H9 (cell line): ENCODE measurements around the gene QSOX1. TPM values are rescaled to one million over a fixed set of nuclear protein-coding genes. Genes with fewer than 3 reads are reported as not detected.

ENCODE experiments used
- DNase-seq: peaks from one replicate; pipeline ENCODE4 v3.0.0-alpha.2; 2017
- H2AFZ ChIP-seq: one replicate; pipeline ENCODE4 v1.6.1; 2013; ENCODE audit warnings: mild to moderate bottlenecking, low read length, control low read depth, moderate library complexity
- H2AK5ac ChIP-seq: 2 replicates; pipeline ENCODE4 v1.6.1; 2013; ENCODE audit warnings: low read length, control low read depth, mixed read lengths; ENCODE audit not compliant: insufficient read length
- H2BK120ac ChIP-seq: one replicate; pipeline ENCODE4 v1.6.1; 2013; ENCODE audit warnings: low read depth, mild to moderate bottlenecking, low read length, control low read depth, inconsistent platforms; ENCODE audit not compliant: poor library complexity, severe bottlenecking
- H2BK12ac ChIP-seq: 2 replicates; pipeline ENCODE4 v1.6.1; 2013; ENCODE audit warnings: low read length, control low read depth, mixed read lengths, low read depth; ENCODE audit not compliant: insufficient read length
- H2BK15ac ChIP-seq: 2 replicates; pipeline ENCODE4 v1.6.1; 2013; ENCODE audit warnings: low read depth, low read length, control low read depth
- H2BK20ac ChIP-seq: one replicate; pipeline ENCODE4 v1.6.1; 2013; ENCODE audit warnings: low read depth, mild to moderate bottlenecking, low read length, control low read depth, inconsistent platforms; ENCODE audit not compliant: poor library complexity, severe bottlenecking
- H2BK5ac ChIP-seq: 2 replicates; pipeline ENCODE4 v1.6.1; 2013; ENCODE audit warnings: low read length, control low read depth, mixed read lengths; ENCODE audit not compliant: insufficient read length
- H3K14ac ChIP-seq: 2 replicates; pipeline ENCODE4 v1.6.1; 2013; ENCODE audit warnings: low read length, control low read depth; ENCODE audit not compliant: insufficient read depth
- H3K18ac ChIP-seq: 2 replicates; pipeline ENCODE4 v1.6.1; 2013; ENCODE audit warnings: low read depth, mild to moderate bottlenecking, mixed read lengths, low read length, control low read depth; ENCODE audit not compliant: insufficient read length
- H3K23ac ChIP-seq: 2 replicates; pipeline ENCODE4 v1.6.1; 2013; ENCODE audit warnings: low read length, control low read depth, mixed read lengths, low read depth; ENCODE audit not compliant: insufficient read length
- H3K23me2 ChIP-seq: 2 replicates; pipeline ENCODE4 v1.6.1; 2013; ENCODE audit warnings: low read depth, mild to moderate bottlenecking, mixed read lengths, low read length, control low read depth; ENCODE audit not compliant: insufficient read length, poor library complexity, severe bottlenecking
- H3K27ac ChIP-seq: 2 replicates; pipeline ENCODE4 v1.5.1; 2013; ENCODE audit warnings: low read length, control low read depth, mixed read lengths, low read depth; ENCODE audit not compliant: insufficient read length
- H3K27me3 ChIP-seq: 2 replicates; pipeline ENCODE4 v1.6.1; 2013; ENCODE audit warnings: low read length, control low read depth, inconsistent platforms; ENCODE audit not compliant: insufficient read depth
- H3K4ac ChIP-seq: 2 replicates; pipeline ENCODE4 v1.6.1; 2013; ENCODE audit warnings: low read depth, mild to moderate bottlenecking, control low read depth, inconsistent platforms, low read length, moderate library complexity
- H3K4me1 ChIP-seq: 2 replicates; pipeline ENCODE4 v1.6.1; 2013; ENCODE audit warnings: low read length, control low read depth, inconsistent platforms; ENCODE audit not compliant: insufficient read depth
- H3K4me2 ChIP-seq: 2 replicates; pipeline ENCODE4 v1.6.1; 2013; ENCODE audit warnings: low read length, control low read depth, mixed read lengths; ENCODE audit not compliant: insufficient read length, insufficient read depth
- H3K56ac ChIP-seq: 2 replicates; pipeline ENCODE4 v1.6.1; 2013; ENCODE audit warnings: low read depth, mild to moderate bottlenecking, mixed read lengths, low read length, control low read depth; ENCODE audit not compliant: insufficient read length
- H3K79me1 ChIP-seq: 2 replicates; pipeline ENCODE4 v1.6.1; 2013; ENCODE audit warnings: low read depth, mild to moderate bottlenecking, moderate library complexity, low read length, control low read depth, inconsistent platforms; ENCODE audit not compliant: insufficient read depth, poor library complexity, severe bottlenecking
- H3K79me2 ChIP-seq: 2 replicates; pipeline ENCODE4 v1.6.1; 2013; ENCODE audit warnings: low read length, control low read depth, inconsistent platforms; ENCODE audit not compliant: insufficient read depth
- H3K9ac ChIP-seq: 2 replicates; pipeline ENCODE4 v1.6.1; 2013; ENCODE audit warnings: low read length, control low read depth, mixed read lengths; ENCODE audit not compliant: insufficient read length; ENCODE audit errors: extremely low read depth
- H3K9me3 ChIP-seq: one replicate; pipeline ENCODE4 v1.6.1; 2013; ENCODE audit warnings: low read depth, low read length, inconsistent platforms; ENCODE audit not compliant: control insufficient read depth
- H3T11ph ChIP-seq: one replicate; pipeline ENCODE4 v1.6.1; 2013; ENCODE audit warnings: mild to moderate bottlenecking, low read length, control low read depth, inconsistent platforms
- H4K20me1 ChIP-seq: one replicate; pipeline ENCODE4 v1.6.1; 2013; ENCODE audit not compliant: control insufficient read depth, insufficient read length, insufficient read depth
- H4K5ac ChIP-seq: 2 replicates; pipeline ENCODE4 v1.6.1; 2013; ENCODE audit warnings: low read depth, mild to moderate bottlenecking, mixed read lengths, low read length, control low read depth; ENCODE audit not compliant: insufficient read length
- H4K8ac ChIP-seq: replicated peaks from 2 replicates; pipeline ENCODE4 v1.6.1; 2013; ENCODE audit warnings: low read length, control low read depth, mixed read lengths, low read depth; ENCODE audit not compliant: insufficient read length
- H4K91ac ChIP-seq: 2 replicates; pipeline ENCODE4 v1.6.1; 2013; ENCODE audit warnings: low read depth, mild to moderate bottlenecking, moderate library complexity, mixed read lengths, low read length, control low read depth; ENCODE audit not compliant: insufficient read length
- H3K27ac Mint-ChIP-seq, 3 experiments: 2 replicates in 2 of 3; 3 replicates in 1 of 3; pipeline ENCODE4 v1.8.0; 2020 to 2021; ENCODE audit warnings: mixed read lengths in 3 of 3, mild to moderate bottlenecking in 1 of 3, moderate library complexity in 1 of 3
- H3K27me3 Mint-ChIP-seq: 2 replicates; pipeline ENCODE4 v1.8.0; 2021; ENCODE audit warnings: low read depth, mild to moderate bottlenecking, moderate library complexity, mixed read lengths
- H3K36me3 Mint-ChIP-seq, 3 experiments: 2 replicates in 2 of 3; 3 replicates in 1 of 3; pipeline ENCODE4 v1.8.0; 2020 to 2021; ENCODE audit warnings: low read depth in 3 of 3, mixed read lengths in 3 of 3; ENCODE audit not compliant: insufficient read depth in 1 of 3
- H3K4me1 Mint-ChIP-seq, 2 experiments: 2 replicates each; pipeline ENCODE4 v1.8.0; 2020; ENCODE audit warnings: mixed read lengths in 2 of 2
- H3K4me3 Mint-ChIP-seq, 2 experiments: 2 replicates in 1 of 2; 3 replicates in 1 of 2; pipeline ENCODE4 v1.8.0; 2020 to 2021; ENCODE audit warnings: mild to moderate bottlenecking in 2 of 2, mixed read lengths in 2 of 2, moderate library complexity in 1 of 2
- H3K9me3 Mint-ChIP-seq, 2 experiments: 2 replicates in 1 of 2; 3 replicates in 1 of 2; pipeline ENCODE4 v1.8.0; 2020; ENCODE audit warnings: mild to moderate bottlenecking in 2 of 2, mixed read lengths in 2 of 2, moderate library complexity in 1 of 2
- CTCF ChIP-seq: fragments of 200-600 bp; sonication (generic); conservative IDR thresholded peaks from 3 replicates; pipeline ENCODE4 v1.8.0; 2021; ENCODE audit warnings: antibody characterized with exemption, mild to moderate bottlenecking
- WGBS: extraction: QIAGEN DNeasy Blood & Tissue Kit; methylation state at CpG from one replicate; pipeline ENCODE4 v1.1.7; 2013; ENCODE audit warnings: missing lambda C conversion rate, low lambda C conversion rate, mixed read lengths; ENCODE audit not compliant: insufficient read length; ENCODE audit errors: extremely low coverage; 5-methylcytosine and 5-hydroxymethylcytosine counted together
- total RNA-seq: library from RNA; stranded (reverse); gene quantifications from 2 replicates; pipeline ENCODE4 v1.2.1, GENCODE V29; 2021

Gene QSOX1
- total RNA-seq, 1 experiment from 2014 or later = 79.2 TPM

GRCh38 chr1:180153032-180153431 lies 1.6 kb upstream of the QSOX1 start:
- Histone ChIP-seq H3K4me1 (no peaks in the 10 kb centered on the region; the same call in 1 of the 2 replicates), H2BK120ac (no peak overlapping the region), H3K4ac (no peak overlapping the region), H2BK15ac (no peak overlapping the region), H2BK12ac (no peak overlapping the region), H3K18ac (no peak overlapping the region), H2AK5ac (no peak overlapping the region), H3K4me2 (no peak overlapping the region), H3K23me2 (peaks cover 8% of the 10 kb centered on the region), H3K23ac (no peak overlapping the region), H3K27me3 (no peaks in the 10 kb centered on the region; the same call in none of the 2 replicates), H3K9me3 (no peaks in the 10 kb centered on the region), H3K79me2 (peaks cover 3% of the 10 kb centered on the region; the same call in 1 of the 2 replicates), H3K14ac (no peak overlapping the region), H2BK20ac (no peak overlapping the region), H4K91ac (no peak overlapping the region), H3T11ph (no peak overlapping the region), H3K79me1 (no peaks in the 10 kb centered on the region), H3K27ac (no peak overlapping the region), H4K8ac (no peak overlapping the region), H2BK5ac (no peak overlapping the region), H3K9ac (no peak overlapping the region), H2AFZ (no peak overlapping the region), H4K20me1 (no peaks in the 10 kb centered on the region), H4K5ac (no peak overlapping the region), H3K56ac (no peak overlapping the region)
- no peak for TF ChIP-seq CTCF
- Mint-ChIP-seq H3K4me1 (peaks cover 14 to 22% of the 10 kb centered on the region in 2 experiments), H3K27ac (no peak overlapping the region), H3K36me3 (no peaks in the 10 kb centered on the region; a peak in 1 of 7 replicates), H3K4me3 (peak overlapping the region; percentile 27 to 88; a peak in 4 of 5 replicates), H3K9me3 (no peaks in the 10 kb centered on the region), H3K27me3 (peaks cover 29% of the 10 kb centered on the region)
- no CpG with 5 or more reads among the region's 5 CpGs for WGBS
- DNase-seq = no peak
